Adrenal gland (tissue), 12 donors: ENCODE results near the gene ARFIP1. TPM values are rescaled to one million over a fixed set of nuclear protein-coding genes. Genes with fewer than 3 reads are reported as not detected.

ENCODE experiments used
- DNase-seq, 7 donors: peaks; one replicate each; pipeline ENCODE4 v3.0.0-alpha.2; 2019 to 2020
- H3K27ac ChIP-seq, 5 donors: fragments of 200-600 bp; sonication (generic) in 4 of 5; 1 replicate in 3 of 5; 2 replicates in 2 of 5; pipeline versions ENCODE4 v1.5.1 to v1.8.0; 2016 to 2020; ENCODE audit warnings: mild to moderate bottlenecking in 1 of 5
- H3K27me3 ChIP-seq: fragments of 200-600 bp; 2 replicates; pipeline ENCODE4 v1.8.0; 2021
- H3K36me3 ChIP-seq, 2 donors: fragments of 200-600 bp; replicated peaks in 1 of 2; 1 replicate in 1 of 2; 2 replicates in 1 of 2; pipeline versions ENCODE4 v1.5.1 to v1.8.0; 2018 to 2022
- H3K4me1 ChIP-seq, 2 donors: fragments of 200-600 bp; replicated peaks in 1 of 2; 1 replicate in 1 of 2; 2 replicates in 1 of 2; pipeline versions ENCODE4 v1.5.1 to v1.8.0; 2018 to 2021
- H3K4me3 ChIP-seq, 4 donors: fragments of 200-600 bp; sonication (generic) in 3 of 4; one replicate each; pipeline ENCODE4 v1.5.1; 2016 to 2018
- H3K9me3 ChIP-seq, 3 donors: fragments of 200-600 bp; sonication (generic) in 1 of 3; replicated peaks in 1 of 3; 1 replicate in 2 of 3; 2 replicates in 1 of 3; pipeline versions ENCODE4 v1.5.1 to v1.8.0; 2016 to 2021
- CTCF ChIP-seq, 6 experiments: fragments of 450-650 bp in 4 of 6; fragments of 200-600 bp in 2 of 6; sonication (generic) in 1 of 6; IDR thresholded peaks; 1 replicate in 5 of 6; 2 replicates in 1 of 6; pipeline versions ENCODE4 v1.5.1 to v1.8.0; 2016 to 2021; ENCODE audit warnings: antibody characterized with exemption in 6 of 6, mild to moderate bottlenecking in 2 of 6, moderate library complexity in 1 of 6
- POLR2A ChIP-seq, 2 donors: fragments of 450-650 bp; IDR thresholded peaks; one replicate each; pipeline ENCODE4 v1.6.1; 2017; ENCODE audit warnings: antibody characterized with exemption in 2 of 2, mild to moderate bottlenecking in 2 of 2, moderate library complexity in 1 of 2
- WGBS, 4 donors: extraction: QIAGEN DNeasy Blood & Tissue Kit in 2 of 4; methylation state at CpG; one replicate each; pipeline versions ENCODE4 v1.1.5 to v1.1.7; 2013 to 2017; 5-methylcytosine and 5-hydroxymethylcytosine counted together
- intact Hi-C, 2 donors: fragments of 100-400 bp; cut with DNase I; formaldehyde crosslinking; loops; one replicate each; pipeline versions ENCODE4 v1.14.1 to v1.15.0; 2022 to 2023
- polyA plus RNA-seq, 3 donors: library from polyadenylated mRNA; stranded (reverse); fragments of 200-250 nt in 2 of 3; fragments of 350-450 nt in 1 of 3; fragmentation: Illumina TruSeq in 1 of 3; extraction: RNeasy Lipid Tissue Mini Kit (QIAGEN cat#74804) in 1 of 3; gene quantifications; one replicate each; pipeline ENCODE4 v1.2.3, GENCODE V29; 2013 to 2014
- total RNA-seq, 9 donors: library from RNA; depleted of rRNA in 4 of 9; stranded (reverse); fragments of >200 nt in 4 of 9; fragments of 120-200 nt in 1 of 9; fragmentation: NEBNext Ultra II Directional in 1 of 9; extraction: Animal tissue kit (Norgen Biotek cat#: 25700) in 1 of 9; gene quantifications; one replicate each; pipeline versions ENCODE4 v1.1.0 to v1.2.4, GENCODE V29; 2013 to 2023
- donor health status: healthy with polysubstance abuse.
- donor health status: Bipolar disorder and iron deficiency.
- donor health status: DM: yes; HTN: yes; CAD: no.
- donor health status: DM: no; HTN: no; CAD: no.
- donor health status: DM: no; HTN: no; CAD: no.
- donor health status: DM: yes; HTN: yes; CAD: no.

The ARFIP1 gene
- total and polyA plus RNA-seq, 12 donors: 15.2 to 43.3 (median 28.3) TPM

GRCh38 chr4:152953514-152953913 is 173.8 kb downstream of the ARFIP1 start:
- Histone ChIP-seq H3K36me3 (no peaks in the 10 kb centered on the region), H3K27ac (no peak overlapping the region), H3K9me3 (no peaks in the 10 kb centered on the region), H3K4me1 (peaks cover 0 to 10% of the 10 kb centered on the region in 2 donors), H3K4me3 (no peak overlapping the region), H3K27me3 (peaks cover 14% of the 10 kb centered on the region)
- no peak for DNase-seq
- TF ChIP-seq POLR2A (IDR thresholded peaks at IDR 0.05) (no peak), CTCF (IDR thresholded peaks at IDR 0.05) (no peak)
- intact Hi-C loops: no loop called here
- 83 to 95% (median 91%) methylated on average over 3 of the region's 3 CpGs for WGBS, 4 donors

DNA sequence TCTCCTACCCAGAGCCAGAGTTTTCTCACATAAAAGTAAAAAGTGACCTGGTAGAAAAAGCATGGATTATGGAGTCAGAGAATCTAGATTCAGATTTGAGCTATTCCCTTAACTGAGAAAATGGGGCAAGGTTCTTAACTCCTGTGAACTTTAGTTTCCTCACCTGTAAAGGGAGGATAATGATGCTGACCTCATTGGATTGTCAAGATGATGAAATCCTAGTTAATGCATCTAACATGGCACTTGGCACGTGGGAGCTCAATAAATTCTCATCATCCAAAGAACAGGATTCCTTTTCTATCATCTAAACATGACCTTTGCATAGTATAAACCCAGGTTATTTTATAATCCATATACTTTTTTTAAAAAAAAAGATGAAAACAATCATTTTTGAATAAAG is 175.0 kb downstream of the ARFIP1 start:
- intact Hi-C loops: no loop called here
- Histone ChIP-seq H3K4me1 (peaks cover 0 to 10% of the 10 kb centered on the region in 2 donors), H3K9me3 (no peaks in the 10 kb centered on the region), H3K36me3 (no peaks in the 10 kb centered on the region), H3K4me3 (no peak overlapping the region), H3K27ac (no peak overlapping the region), H3K27me3 (peaks cover 14% of the 10 kb centered on the region)
- WGBS, 4 donors: 81 to 94% (median 91%) methylated on average over 1 of the region's 1 CpG
- no peak for DNase-seq
- TF ChIP-seq CTCF (IDR thresholded peaks at IDR 0.05) (no peak), POLR2A (IDR thresholded peaks at IDR 0.05) (no peak)

GRCh38 chr4:152956147-152956546 is 176.4 kb downstream of the ARFIP1 start:
- DNase-seq: no peak
- Histone ChIP-seq H3K27me3 (peaks cover 12% of the 10 kb centered on the region), H3K9me3 (no peaks in the 10 kb centered on the region), H3K4me1 (peaks cover 3 to 12% of the 10 kb centered on the region in 2 donors), H3K36me3 (no peaks in the 10 kb centered on the region), H3K27ac (no peak overlapping the region), H3K4me3 (no peak overlapping the region)
- intact Hi-C loops: no loop called here
- 84 to 92% (median 88%) methylated on average over 2 of the region's 2 CpGs for WGBS, 4 donors
- TF ChIP-seq CTCF (IDR thresholded peaks at IDR 0.05): no peak
- TF ChIP-seq POLR2A (IDR thresholded peaks at IDR 0.05): no peak

- Histone ChIP-seq H3K9me3 (no peaks in the 10 kb centered on the region), H3K27ac (no peak overlapping the region), H3K4me1 (peaks cover 8 to 16% of the 10 kb centered on the region in 2 donors), H3K36me3 (no peaks in the 10 kb centered on the region), H3K27me3 (peaks cover 12% of the 10 kb centered on the region), H3K4me3 (no peak overlapping the region)
- whole genome bisulfite sequencing, 4 donors: 74 to 85% (median 78%) methylated on average over 12 of the region's 12 CpGs
- no peak for DNase-seq
- intact Hi-C loops: no loop called here
- TF ChIP-seq CTCF (IDR thresholded peaks at IDR 0.05) (no peak), POLR2A (IDR thresholded peaks at IDR 0.05) (no peak)
These were observed 177.1 kb downstream of the ARFIP1 start for GRCh38 chr4:152956650-152957436.
